Neural cell (in vitro differentiated cells): Measurements from ENCODE around the gene GPC5.

ENCODE experiments used
- EP300 ChIP-seq: fragments of 450-650 bp; conservative IDR thresholded peaks from 2 replicates; pipeline ENCODE4 v1.6.1; 2014; ENCODE audit warnings: antibody characterized with exemption, mild to moderate bottlenecking, moderate library complexity; ENCODE audit not compliant: poor library complexity, severe bottlenecking
- POLR2AphosphoS5 ChIP-seq: IDR thresholded peaks from 2 replicates; pipeline ENCODE4 v1.6.1; 2012
- TF ChIP-seq, protein P1 (sequence below): fragments of 450-650 bp; IDR thresholded peaks from 2 replicates; pipeline ENCODE4 v1.5.1; 2014; ENCODE audit warnings: antibody characterized with exemption, mild to moderate bottlenecking, moderate library complexity; ENCODE audit not compliant: poor library complexity, severe bottlenecking
- TF ChIP-seq, protein P2 (sequence below): IDR thresholded peaks from 2 replicates; pipeline ENCODE4 v1.6.1; 2012; ENCODE audit warnings: borderline replicate concordance

DNA sequence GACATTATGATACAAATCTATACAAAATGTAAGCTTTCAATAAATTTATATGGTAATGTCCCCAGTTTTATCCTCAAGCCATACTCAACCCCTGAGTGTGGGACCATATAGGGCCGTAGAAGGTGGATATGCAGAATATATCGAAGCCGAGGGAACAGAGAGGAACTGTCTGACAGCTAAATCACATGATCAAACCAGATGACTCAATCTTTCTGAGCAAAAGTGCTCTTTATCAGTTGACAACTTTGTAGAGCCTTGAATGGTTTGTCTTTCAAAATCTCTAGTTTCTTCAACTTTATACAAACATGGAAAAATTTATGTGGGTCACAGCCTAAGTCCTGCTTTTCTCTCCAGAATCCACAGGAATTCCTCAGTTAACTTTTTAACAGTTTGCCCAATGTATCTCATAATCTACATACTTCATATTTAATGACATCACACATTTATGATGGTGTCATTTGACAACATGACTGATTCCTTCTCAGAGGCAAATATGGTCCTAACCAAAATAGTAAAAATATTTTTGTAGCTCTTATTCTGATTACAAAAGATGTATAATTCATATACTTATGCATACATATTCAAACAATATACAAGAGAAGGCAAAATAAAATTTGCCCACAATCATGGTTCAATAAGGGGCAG lies 1155.2 kb downstream of the GPC5 start:
- TF ChIP-seq, protein P1, sequence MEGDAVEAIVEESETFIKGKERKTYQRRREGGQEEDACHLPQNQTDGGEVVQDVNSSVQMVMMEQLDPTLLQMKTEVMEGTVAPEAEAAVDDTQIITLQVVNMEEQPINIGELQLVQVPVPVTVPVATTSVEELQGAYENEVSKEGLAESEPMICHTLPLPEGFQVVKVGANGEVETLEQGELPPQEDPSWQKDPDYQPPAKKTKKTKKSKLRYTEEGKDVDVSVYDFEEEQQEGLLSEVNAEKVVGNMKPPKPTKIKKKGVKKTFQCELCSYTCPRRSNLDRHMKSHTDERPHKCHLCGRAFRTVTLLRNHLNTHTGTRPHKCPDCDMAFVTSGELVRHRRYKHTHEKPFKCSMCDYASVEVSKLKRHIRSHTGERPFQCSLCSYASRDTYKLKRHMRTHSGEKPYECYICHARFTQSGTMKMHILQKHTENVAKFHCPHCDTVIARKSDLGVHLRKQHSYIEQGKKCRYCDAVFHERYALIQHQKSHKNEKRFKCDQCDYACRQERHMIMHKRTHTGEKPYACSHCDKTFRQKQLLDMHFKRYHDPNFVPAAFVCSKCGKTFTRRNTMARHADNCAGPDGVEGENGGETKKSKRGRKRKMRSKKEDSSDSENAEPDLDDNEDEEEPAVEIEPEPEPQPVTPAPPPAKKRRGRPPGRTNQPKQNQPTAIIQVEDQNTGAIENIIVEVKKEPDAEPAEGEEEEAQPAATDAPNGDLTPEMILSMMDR, result no peak
- TF ChIP-seq EP300 (no peak), POLR2AphosphoS5 (no peak)
- TF ChIP-seq, protein P2, sequence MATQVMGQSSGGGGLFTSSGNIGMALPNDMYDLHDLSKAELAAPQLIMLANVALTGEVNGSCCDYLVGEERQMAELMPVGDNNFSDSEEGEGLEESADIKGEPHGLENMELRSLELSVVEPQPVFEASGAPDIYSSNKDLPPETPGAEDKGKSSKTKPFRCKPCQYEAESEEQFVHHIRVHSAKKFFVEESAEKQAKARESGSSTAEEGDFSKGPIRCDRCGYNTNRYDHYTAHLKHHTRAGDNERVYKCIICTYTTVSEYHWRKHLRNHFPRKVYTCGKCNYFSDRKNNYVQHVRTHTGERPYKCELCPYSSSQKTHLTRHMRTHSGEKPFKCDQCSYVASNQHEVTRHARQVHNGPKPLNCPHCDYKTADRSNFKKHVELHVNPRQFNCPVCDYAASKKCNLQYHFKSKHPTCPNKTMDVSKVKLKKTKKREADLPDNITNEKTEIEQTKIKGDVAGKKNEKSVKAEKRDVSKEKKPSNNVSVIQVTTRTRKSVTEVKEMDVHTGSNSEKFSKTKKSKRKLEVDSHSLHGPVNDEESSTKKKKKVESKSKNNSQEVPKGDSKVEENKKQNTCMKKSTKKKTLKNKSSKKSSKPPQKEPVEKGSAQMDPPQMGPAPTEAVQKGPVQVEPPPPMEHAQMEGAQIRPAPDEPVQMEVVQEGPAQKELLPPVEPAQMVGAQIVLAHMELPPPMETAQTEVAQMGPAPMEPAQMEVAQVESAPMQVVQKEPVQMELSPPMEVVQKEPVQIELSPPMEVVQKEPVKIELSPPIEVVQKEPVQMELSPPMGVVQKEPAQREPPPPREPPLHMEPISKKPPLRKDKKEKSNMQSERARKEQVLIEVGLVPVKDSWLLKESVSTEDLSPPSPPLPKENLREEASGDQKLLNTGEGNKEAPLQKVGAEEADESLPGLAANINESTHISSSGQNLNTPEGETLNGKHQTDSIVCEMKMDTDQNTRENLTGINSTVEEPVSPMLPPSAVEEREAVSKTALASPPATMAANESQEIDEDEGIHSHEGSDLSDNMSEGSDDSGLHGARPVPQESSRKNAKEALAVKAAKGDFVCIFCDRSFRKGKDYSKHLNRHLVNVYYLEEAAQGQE, result no peak
